ES-I3 (cell line): ENCODE results near the gene TBC1D9B.

Source experiments
- H3K36me3 ChIP-seq: 2 replicates; pipeline ENCODE4 v1.6.1; 2013; ENCODE audit warnings: mild to moderate bottlenecking, low read length, control low read depth, moderate library complexity; ENCODE audit not compliant: insufficient read depth
- H3K4me1 ChIP-seq: 2 replicates; pipeline ENCODE4 v1.6.1; 2013; ENCODE audit warnings: mild to moderate bottlenecking, control low read depth, low read length; ENCODE audit not compliant: insufficient read depth
- H3K9ac ChIP-seq: 2 replicates; pipeline ENCODE4 v1.6.1; 2013; ENCODE audit warnings: low read depth, mild to moderate bottlenecking, low read length, moderate library complexity
- H3K9me3 ChIP-seq: 2 replicates; pipeline ENCODE4 v1.6.1; 2013; ENCODE audit warnings: mild to moderate bottlenecking, low read length, moderate library complexity; ENCODE audit not compliant: control insufficient read depth, insufficient read depth

Gene TBC1D9B

DNA sequence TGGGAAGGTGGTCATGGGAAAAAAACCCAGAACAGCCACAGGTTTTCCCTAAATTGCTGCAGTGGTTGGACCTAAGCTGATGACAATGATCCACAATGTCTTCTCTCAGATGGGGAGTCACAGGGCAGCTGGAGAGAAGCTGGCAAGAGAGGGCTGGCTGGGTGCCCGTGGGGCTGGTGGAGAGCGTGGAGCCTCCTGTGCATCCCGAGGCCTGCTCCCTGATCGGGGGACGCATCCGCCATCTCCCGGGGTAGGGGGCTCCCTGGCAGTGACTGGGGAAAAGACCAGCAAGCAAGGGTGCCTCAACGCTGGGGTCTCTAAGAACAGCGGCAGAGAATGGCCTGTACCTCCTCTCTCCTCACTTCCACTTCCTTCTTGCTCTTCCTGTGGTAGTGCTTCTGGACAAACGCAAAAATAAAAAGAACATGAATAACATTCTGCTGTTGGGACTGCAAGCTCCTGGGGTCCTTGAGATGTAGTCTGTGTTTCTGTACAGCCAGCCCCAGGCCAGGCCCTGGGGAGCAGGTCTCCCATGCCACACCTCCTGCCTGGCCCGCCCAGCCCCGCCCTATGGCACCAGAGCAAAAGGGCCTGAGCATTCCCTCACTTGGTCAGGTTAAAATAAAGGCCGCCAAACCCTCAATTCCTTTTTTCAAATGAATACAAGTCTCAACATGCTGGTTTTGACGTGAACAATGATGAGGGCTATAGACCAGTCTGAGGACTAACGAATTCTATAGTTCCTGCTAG is 42.0 kb downstream of the TBC1D9B start:
- H3K9ac ChIP-seq, result no peak overlapping the region
- no peaks in the 10 kb centered on the region; the same call in 1 of the 2 replicates for H3K9me3 ChIP-seq
- H3K36me3 ChIP-seq, result peaks cover 4% of the 10 kb centered on the region; the same call in 1 of the 2 replicates
- H3K4me1 ChIP-seq, result peaks cover 5% of the 10 kb centered on the region; the same call in 1 of the 2 replicates

- H3K9me3 ChIP-seq, result no peaks in the 10 kb centered on the region; the same call in 1 of the 2 replicates
- H3K9ac ChIP-seq, result no peak overlapping the region
- peaks cover 4% of the 10 kb centered on the region; the same call in 1 of the 2 replicates for H3K36me3 ChIP-seq
- H3K4me1 ChIP-seq, result peaks cover 10% of the 10 kb centered on the region; the same call in 1 of the 2 replicates
Measured at GRCh38 chr5:179864686-179865085, 43.0 kb downstream of the TBC1D9B start.

GRCh38 chr5:179863449-179864085 is 44.1 kb downstream of the TBC1D9B start:
- H3K4me1 ChIP-seq, result peaks cover 10% of the 10 kb centered on the region; the same call in 1 of the 2 replicates
- no peak overlapping the region for H3K9ac ChIP-seq
- H3K36me3 ChIP-seq, result peaks cover 4% of the 10 kb centered on the region; the same call in 1 of the 2 replicates
- H3K9me3 ChIP-seq, result no peaks in the 10 kb centered on the region; the same call in 1 of the 2 replicates

DNA sequence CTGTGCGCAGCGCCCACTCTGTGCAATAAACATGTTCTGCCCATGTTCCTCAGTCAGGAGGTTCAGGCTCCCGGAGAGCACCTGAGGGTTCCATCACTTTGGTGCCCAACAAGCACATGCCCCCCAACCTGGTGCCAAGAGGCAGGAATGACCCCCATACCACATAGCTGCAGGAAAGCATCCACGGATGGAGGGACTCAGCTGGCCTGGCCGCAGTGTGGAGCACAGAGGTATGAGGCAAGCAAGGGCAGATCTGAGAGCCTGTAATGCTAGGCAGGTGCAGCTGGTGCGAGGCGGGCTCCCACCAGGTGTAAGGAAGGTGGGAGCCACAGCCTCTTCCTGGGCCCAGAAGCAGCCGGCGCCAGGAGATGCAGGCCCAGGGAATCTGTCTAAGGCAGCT is 44.8 kb downstream of the TBC1D9B start:
- Histone ChIP-seq H3K4me1 (peaks cover 10% of the 10 kb centered on the region; the same call in 1 of the 2 replicates), H3K9ac (no peak overlapping the region), H3K9me3 (no peaks in the 10 kb centered on the region; the same call in 1 of the 2 replicates), H3K36me3 (peaks cover 4% of the 10 kb centered on the region; the same call in 1 of the 2 replicates)

GRCh38 chr5:179862296-179862695 is 45.4 kb downstream of the TBC1D9B start:
- Histone ChIP-seq H3K4me1 (peaks cover 5% of the 10 kb centered on the region; the same call in 1 of the 2 replicates), H3K9me3 (no peaks in the 10 kb centered on the region; the same call in 1 of the 2 replicates), H3K9ac (no peak overlapping the region), H3K36me3 (peaks cover 4% of the 10 kb centered on the region; the same call in 1 of the 2 replicates)

- Histone ChIP-seq H3K4me1 (peaks cover 5% of the 10 kb centered on the region; the same call in 1 of the 2 replicates), H3K36me3 (peaks cover 4% of the 10 kb centered on the region; the same call in 1 of the 2 replicates), H3K9ac (peak overlapping the region; percentile 95; the same call in 1 of the 2 replicates), H3K9me3 (no peaks in the 10 kb centered on the region; the same call in 1 of the 2 replicates)
Measured at GRCh38 chr5:179860301-179860700, 47.4 kb downstream of the TBC1D9B start.

GRCh38 chr5:179858586-179859427 is 48.9 kb downstream of the TBC1D9B start, which contains the start of gene MRNIP:
Gene MRNIP, minus strand, starts transcription at chr5:179858817. Its CDS starts 21 bp downstream, at chr5:179858796.
- Histone ChIP-seq H3K4me1 (peaks cover 5% of the 10 kb centered on the region; the same call in 1 of the 2 replicates), H3K9me3 (no peaks in the 10 kb centered on the region; the same call in 1 of the 2 replicates), H3K9ac (peak within 1 kb of the TSS; percentile 95), H3K36me3 (peaks cover 4% of the 10 kb centered on the region; the same call in 1 of the 2 replicates)

DNA sequence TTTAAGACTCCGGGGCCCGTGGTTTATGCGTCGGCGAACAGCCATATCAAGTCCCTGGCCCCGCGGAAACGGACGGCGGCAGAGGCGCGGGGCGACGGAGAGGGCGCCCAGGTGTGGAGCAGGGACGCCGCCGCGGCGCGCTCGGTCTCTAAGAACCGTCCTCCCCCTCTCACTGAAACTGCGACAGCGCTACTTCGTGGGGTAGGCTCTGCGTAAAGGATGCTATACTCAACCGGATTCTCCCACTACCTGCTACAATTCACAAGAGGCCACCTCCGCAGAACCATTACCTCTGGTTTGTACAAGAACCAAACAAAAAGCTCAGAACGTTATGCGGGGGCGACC is 49.5 kb downstream of the TBC1D9B start:
- peaks cover 5% of the 10 kb centered on the region; the same call in 1 of the 2 replicates for H3K4me1 ChIP-seq
- peak overlapping the region; percentile 95 for H3K9ac ChIP-seq
- H3K36me3 ChIP-seq, result peaks cover 4% of the 10 kb centered on the region; the same call in 1 of the 2 replicates
- H3K9me3 ChIP-seq, result no peaks in the 10 kb centered on the region; the same call in 1 of the 2 replicates

DNA sequence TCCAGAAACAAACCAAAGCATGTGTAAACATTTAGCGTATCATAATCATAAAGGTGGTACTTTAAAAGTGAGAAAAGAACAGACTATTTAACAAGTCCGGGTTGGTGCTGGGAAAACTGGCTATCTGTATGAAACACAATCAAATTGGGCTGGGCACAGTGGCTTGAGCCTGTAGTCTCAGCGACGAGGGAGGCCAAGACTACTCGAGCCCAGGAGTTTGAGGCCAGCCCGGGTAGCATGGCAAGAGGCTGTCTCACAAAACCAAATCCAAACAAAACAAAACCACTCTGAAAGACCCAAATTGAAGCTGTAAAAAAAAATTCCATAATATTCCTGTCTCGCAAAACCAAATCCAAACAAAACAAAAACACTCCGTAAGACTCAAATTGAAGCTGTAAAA is 53.3 kb downstream of the TBC1D9B start:
- H3K4me1 ChIP-seq, result no peaks in the 10 kb centered on the region
- no peak overlapping the region for H3K9ac ChIP-seq
- H3K9me3 ChIP-seq, result no peaks in the 10 kb centered on the region
- H3K36me3 ChIP-seq, result peaks cover 14% of the 10 kb centered on the region

- Histone ChIP-seq H3K4me1 (no peaks in the 10 kb centered on the region), H3K9me3 (no peaks in the 10 kb centered on the region), H3K9ac (no peak overlapping the region), H3K36me3 (peaks cover 20% of the 10 kb centered on the region)
Measured at GRCh38 chr5:179852993-179853547, 54.6 kb downstream of the TBC1D9B start.

GRCh38 chr5:179841621-179842020 is 66.1 kb downstream of the TBC1D9B start:
- Histone ChIP-seq H3K9me3 (peaks cover 6% of the 10 kb centered on the region; the same call in 1 of the 2 replicates), H3K9ac (no peak overlapping the region), H3K36me3 (peaks cover 21% of the 10 kb centered on the region), H3K4me1 (no peaks in the 10 kb centered on the region)

DNA sequence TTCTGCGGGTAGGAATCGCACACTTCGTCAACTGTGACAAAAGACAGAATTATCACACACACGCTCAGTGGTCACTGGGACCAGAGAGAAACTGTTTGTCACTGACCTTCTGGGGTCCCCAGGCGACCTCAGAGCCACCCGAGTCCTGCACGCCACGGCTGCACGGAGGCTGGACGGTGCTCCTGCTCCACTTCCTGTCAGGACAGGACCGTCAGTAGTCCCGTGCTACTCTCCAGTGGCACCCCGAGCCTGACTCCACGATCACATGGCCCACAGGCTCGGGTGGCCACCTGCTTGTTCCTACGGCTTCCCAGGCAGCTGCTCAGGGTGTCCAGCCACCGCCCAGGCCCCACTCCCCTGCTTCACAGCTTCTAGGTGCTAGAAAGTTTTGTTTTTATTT is 66.9 kb downstream of the TBC1D9B start:
- Histone ChIP-seq H3K36me3 (peaks cover 28% of the 10 kb centered on the region), H3K4me1 (no peaks in the 10 kb centered on the region), H3K9me3 (peaks cover 6% of the 10 kb centered on the region; the same call in 1 of the 2 replicates), H3K9ac (no peak overlapping the region)

- peaks cover 28% of the 10 kb centered on the region for H3K36me3 ChIP-seq
- peaks cover 6% of the 10 kb centered on the region; the same call in 1 of the 2 replicates for H3K9me3 ChIP-seq
- no peak overlapping the region for H3K9ac ChIP-seq
- no peaks in the 10 kb centered on the region for H3K4me1 ChIP-seq
Measured at GRCh38 chr5:179840321-179840720, 67.4 kb downstream of the TBC1D9B start.
